ENCODE measurements around the gene PARP6.

PARP6 gene

DNA sequence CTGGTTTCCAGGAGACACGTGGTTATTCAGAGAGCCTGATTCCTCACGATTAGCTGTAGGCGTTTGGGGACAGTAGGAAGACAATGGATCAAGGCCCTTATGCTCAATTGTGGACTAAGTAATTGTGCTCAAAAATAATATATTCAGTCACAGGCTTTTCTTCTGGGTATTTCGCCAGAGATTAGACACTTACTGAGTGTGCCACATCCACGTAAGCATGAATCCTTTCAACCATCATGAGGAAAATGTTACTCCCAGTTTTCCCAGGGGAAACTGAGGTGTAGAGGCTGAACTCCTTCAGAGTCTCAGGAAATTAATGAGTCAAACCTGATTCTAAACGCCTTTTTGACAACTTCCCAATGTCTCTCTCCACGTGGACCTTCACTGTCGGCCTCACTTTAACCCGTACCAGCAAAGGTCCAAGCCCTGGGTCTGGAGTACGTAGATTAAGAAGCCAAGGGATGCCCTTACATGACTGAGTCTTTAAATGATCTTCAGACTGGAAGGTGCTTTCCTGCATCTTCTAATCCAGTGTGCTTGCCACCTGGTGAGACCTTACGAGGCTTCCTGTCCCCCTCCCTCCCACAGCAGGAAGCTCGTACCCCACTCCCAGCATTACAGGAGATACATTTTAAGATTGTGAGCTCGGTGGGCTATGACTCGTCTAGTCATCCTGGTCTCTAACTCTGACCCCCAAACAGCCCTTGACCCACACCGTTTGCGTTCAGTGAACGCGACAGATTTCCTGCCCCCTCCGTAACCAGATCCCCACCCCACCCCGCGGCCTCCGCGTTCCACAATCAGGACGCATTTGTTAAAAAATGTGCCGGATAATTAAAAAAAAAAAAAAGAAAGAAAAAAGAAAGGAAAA lies 43.0 kb downstream of the PARP6 start:
- DNase-seq (ENCODE audit: insufficient read length) = no peak
- no peak for FAIRE-seq
- TF ChIP-seq TAF1 (IDR thresholded peaks at IDR 0.05; ENCODE audit: borderline replicate concordance, low read depth, low read length) (no peak), POLR2AphosphoS5 (IDR thresholded peaks at IDR 0.05; ENCODE audit: low read depth, low read length) (peak; percentile 35), POLR2A (IDR thresholded peaks at IDR 0.05; ENCODE audit: low read depth, low read length) (peak; percentile 61; the same call in 1 of the 2 replicates)

DNA sequence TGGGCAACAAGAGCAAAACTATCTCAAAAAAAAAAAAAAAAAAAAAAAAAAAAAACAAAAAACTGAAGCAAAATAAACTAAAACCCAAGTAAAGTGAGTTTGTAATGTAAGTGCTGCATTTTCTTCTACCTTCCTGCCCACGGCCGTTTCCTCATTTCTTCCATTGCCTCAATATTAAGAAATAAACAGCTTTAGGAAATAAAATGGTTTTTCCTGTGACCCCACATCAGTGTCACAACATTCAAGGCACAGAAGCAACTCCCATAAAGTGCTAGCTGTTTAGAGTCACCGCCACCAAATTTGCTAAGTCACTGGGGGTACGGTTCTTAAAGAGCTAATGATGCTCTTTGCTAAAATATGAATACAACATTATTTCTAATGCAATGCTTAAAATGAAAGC lies 44.6 kb downstream of the PARP6 start:
- TF ChIP-seq POLR2AphosphoS5 (IDR thresholded peaks at IDR 0.05; ENCODE audit: low read depth, low read length) = no peak
- TF ChIP-seq POLR2A (IDR thresholded peaks at IDR 0.05; ENCODE audit: low read depth, low read length) = no peak
- no peak for TF ChIP-seq TAF1 (IDR thresholded peaks at IDR 0.05; ENCODE audit: borderline replicate concordance, low read depth, low read length)
- DNase-seq (ENCODE audit: insufficient read length) (no peak), FAIRE-seq (no peak)

GRCh38 chr15:72227192-72227586 lies 45.2 kb downstream of the PARP6 start:
- FAIRE-seq (no peak), DNase-seq (ENCODE audit: insufficient read length) (no peak)
- TF ChIP-seq POLR2AphosphoS5 (IDR thresholded peaks at IDR 0.05; ENCODE audit: low read depth, low read length) = no peak
- TF ChIP-seq TAF1 (IDR thresholded peaks at IDR 0.05; ENCODE audit: borderline replicate concordance, low read depth, low read length) = no peak
- TF ChIP-seq POLR2A (IDR thresholded peaks at IDR 0.05; ENCODE audit: low read depth, low read length) = no peak

DNA sequence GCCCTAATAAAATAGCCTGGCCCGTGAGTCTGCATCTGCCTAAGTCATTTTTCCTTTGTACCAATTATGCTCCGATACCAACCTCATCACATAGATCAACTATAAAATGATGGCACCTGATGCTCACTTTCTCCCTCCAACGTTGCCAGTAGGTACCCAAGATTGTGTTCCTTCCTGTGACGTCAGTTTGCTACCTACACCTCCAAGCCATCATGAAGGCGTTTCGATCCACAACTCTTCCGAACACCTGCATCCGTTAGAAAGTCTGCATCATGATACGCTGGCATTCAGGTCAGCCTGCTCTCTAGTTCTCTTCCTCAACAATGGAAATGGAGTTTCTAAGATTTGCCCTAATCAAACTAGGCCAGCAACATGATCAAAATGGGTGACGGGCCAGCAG lies 49.1 kb downstream of the PARP6 start:
- FAIRE-seq (no peak), DNase-seq (ENCODE audit: insufficient read length) (no peak)
- TF ChIP-seq TAF1 (IDR thresholded peaks at IDR 0.05; ENCODE audit: borderline replicate concordance, low read depth, low read length) = no peak
- TF ChIP-seq POLR2AphosphoS5 (IDR thresholded peaks at IDR 0.05; ENCODE audit: low read depth, low read length) = peak; percentile 48; the same call in 1 of the 2 replicates

- TF ChIP-seq TAF1 (IDR thresholded peaks at IDR 0.05; ENCODE audit: borderline replicate concordance, low read depth, low read length) (no peak), POLR2AphosphoS5 (IDR thresholded peaks at IDR 0.05; ENCODE audit: low read depth, low read length) (peak; percentile 59; the same call in 1 of the 2 replicates), POLR2A (IDR thresholded peaks at IDR 0.05; ENCODE audit: low read depth, low read length) (peak; percentile 55; the same call in 1 of the 2 replicates)
- no peak for FAIRE-seq
- no peak for DNase-seq (ENCODE audit: insufficient read length)
These were observed 50.0 kb downstream of the PARP6 start for GRCh38 chr15:72222393-72222792.

DNA sequence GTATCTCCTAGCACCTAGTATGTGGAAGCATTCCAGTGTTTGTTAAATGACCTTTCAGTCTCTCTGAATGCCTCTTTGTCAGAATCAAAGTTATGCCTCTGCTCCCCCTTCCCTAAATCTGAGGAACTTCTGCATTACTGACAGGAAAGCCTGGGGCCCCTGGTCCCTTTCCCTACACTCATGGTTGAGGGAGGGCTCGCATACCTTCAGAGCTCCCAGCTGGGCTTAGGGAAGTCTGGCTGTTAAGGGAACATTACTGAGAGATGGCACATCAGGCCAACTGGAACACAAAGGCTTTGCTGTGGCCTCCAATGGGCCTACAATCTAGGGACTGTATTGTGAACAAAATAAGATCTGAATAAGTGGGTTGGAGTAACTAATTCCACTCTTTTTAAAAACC lies 51.7 kb downstream of the PARP6 start:
- TF ChIP-seq TAF1 (IDR thresholded peaks at IDR 0.05; ENCODE audit: borderline replicate concordance, low read depth, low read length) = no peak
- TF ChIP-seq POLR2AphosphoS5 (IDR thresholded peaks at IDR 0.05; ENCODE audit: low read depth, low read length) = no peak; the same call in 1 of the 2 replicates
- TF ChIP-seq POLR2A (IDR thresholded peaks at IDR 0.05; ENCODE audit: low read depth, low read length) = peak; percentile 16; the same call in 1 of the 2 replicates
- no peak for FAIRE-seq
- DNase-seq (ENCODE audit: insufficient read length) = no peak

- TF ChIP-seq POLR2A (IDR thresholded peaks at IDR 0.05; ENCODE audit: low read depth, low read length) (no peak), TAF1 (IDR thresholded peaks at IDR 0.05; ENCODE audit: borderline replicate concordance, low read depth, low read length) (no peak), POLR2AphosphoS5 (IDR thresholded peaks at IDR 0.05; ENCODE audit: low read depth, low read length) (no peak)
- FAIRE-seq (no peak), DNase-seq (ENCODE audit: insufficient read length) (no peak)
These were observed 55.1 kb downstream of the PARP6 start for GRCh38 chr15:72217216-72217615.

- DNase-seq (ENCODE audit: insufficient read length) = no peak
- no peak for FAIRE-seq
- no peak for TF ChIP-seq TAF1 (IDR thresholded peaks at IDR 0.05; ENCODE audit: borderline replicate concordance, low read depth, low read length)
- no peak for TF ChIP-seq POLR2A (IDR thresholded peaks at IDR 0.05; ENCODE audit: low read depth, low read length)
- TF ChIP-seq POLR2AphosphoS5 (IDR thresholded peaks at IDR 0.05; ENCODE audit: low read depth, low read length) = no peak
These were observed 56.3 kb downstream of the PARP6 start for GRCh38 chr15:72216079-72216478.

- FAIRE-seq = no peak
- no peak for TF ChIP-seq TAF1 (IDR thresholded peaks at IDR 0.05; ENCODE audit: borderline replicate concordance, low read depth, low read length)
- TF ChIP-seq POLR2A (IDR thresholded peaks at IDR 0.05; ENCODE audit: low read depth, low read length) = no peak
- TF ChIP-seq POLR2AphosphoS5 (IDR thresholded peaks at IDR 0.05; ENCODE audit: low read depth, low read length) = no peak
- DNase-seq (ENCODE audit: insufficient read length) = no peak
These were observed 64.7 kb downstream of the PARP6 start for GRCh38 chr15:72207558-72208085.

DNA sequence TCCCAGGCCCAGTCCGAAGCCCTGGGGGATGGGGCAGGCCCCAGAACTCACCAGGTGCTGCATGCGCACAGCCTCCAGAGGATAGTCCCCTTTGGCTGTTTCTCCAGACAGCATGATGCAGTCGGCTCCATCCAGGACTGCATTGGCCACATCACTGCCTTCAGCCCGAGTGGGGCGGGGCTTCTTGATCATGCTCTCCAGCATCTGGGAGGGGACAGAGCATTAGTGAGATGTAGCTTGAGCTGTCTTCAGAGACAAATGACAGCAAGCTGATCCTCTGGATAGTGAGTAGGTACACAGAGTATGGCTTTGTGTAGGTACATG lies 65.7 kb downstream of the PARP6 start:
- TF ChIP-seq TAF1 (IDR thresholded peaks at IDR 0.05; ENCODE audit: borderline replicate concordance, low read depth, low read length) = no peak
- TF ChIP-seq POLR2A (IDR thresholded peaks at IDR 0.05; ENCODE audit: low read depth, low read length) = no peak
- TF ChIP-seq POLR2AphosphoS5 (IDR thresholded peaks at IDR 0.05; ENCODE audit: low read depth, low read length) = no peak; the same call in none of the 2 replicates
- FAIRE-seq (no peak), DNase-seq (ENCODE audit: insufficient read length) (no peak)

DNA sequence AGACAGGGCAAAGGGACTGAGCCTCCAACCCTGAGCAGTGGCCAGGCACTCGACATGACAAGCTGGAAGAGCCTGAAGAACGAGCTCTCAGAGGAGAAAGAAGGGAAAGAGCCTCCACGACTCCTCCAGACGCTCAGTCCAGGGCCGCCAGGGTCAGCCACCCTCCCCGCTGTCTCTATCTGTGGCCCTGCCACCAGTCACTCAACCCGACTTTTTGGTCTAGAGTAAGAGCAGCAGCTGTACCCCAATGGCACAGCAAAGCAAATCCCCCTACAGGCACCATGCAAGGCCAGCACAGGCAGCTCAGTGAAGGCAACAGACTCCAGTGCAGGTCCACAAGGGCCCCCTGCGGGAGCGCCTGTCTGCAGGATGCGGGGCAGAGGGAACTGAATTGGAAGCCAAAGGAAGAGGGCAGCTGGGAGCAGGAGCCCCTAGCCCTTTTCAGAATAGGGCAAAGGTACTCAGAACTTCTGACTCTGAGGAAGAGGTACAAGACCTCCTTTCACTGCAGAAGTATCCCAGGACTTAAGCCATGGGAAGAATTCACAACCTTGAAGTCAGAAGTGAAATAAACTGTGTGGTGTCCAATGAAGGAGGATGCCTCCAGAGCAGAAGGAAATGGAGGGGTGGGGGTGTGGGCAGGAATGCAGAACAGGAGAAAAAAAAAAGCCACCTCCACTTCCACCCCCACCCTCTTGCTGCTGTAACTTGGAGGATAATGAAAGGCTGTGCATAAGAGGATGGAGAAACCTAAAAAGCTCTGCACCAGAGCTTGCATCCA lies 66.3 kb downstream of the PARP6 start:
- FAIRE-seq (no peak), DNase-seq (ENCODE audit: insufficient read length) (no peak)
- no peak for TF ChIP-seq TAF1 (IDR thresholded peaks at IDR 0.05; ENCODE audit: borderline replicate concordance, low read depth, low read length)
- no peak for TF ChIP-seq POLR2A (IDR thresholded peaks at IDR 0.05; ENCODE audit: low read depth, low read length)
- no peak for TF ChIP-seq POLR2AphosphoS5 (IDR thresholded peaks at IDR 0.05; ENCODE audit: low read depth, low read length)

All from GM12892 (cell line).